Calu3 (cell line): Measurements from ENCODE around the gene TMEM72. TPM values are rescaled to one million over a fixed set of nuclear protein-coding genes. Genes with fewer than 3 reads are reported as not detected.

ENCODE experiments used
- BruUV-seq: library from RNA; stranded (reverse); fragments of 400-500 nt; replicated peaks from 2 replicates; lab custom pipeline; 2021; lab: Mats Ljungman, UMichigan
- CTCF ChIA-PET: fragments of 300-600 bp; sonication (Branson Sonifier 250); formaldehyde crosslinking; loops from one replicate; lab custom pipeline; 2022; ENCODE audit warnings: antibody characterized with exemption; lab: Charles Lee
- DNase-seq: peaks from one replicate; pipeline ENCODE4 v3.0.0; 2022
- H3K27ac Mint-ChIP-seq: one replicate; pipeline ENCODE4 v1.8.0; 2022; ENCODE audit warnings: mixed read lengths; ENCODE audit not compliant: unreplicated experiment
- H3K27me3 Mint-ChIP-seq: one replicate; pipeline ENCODE4 v1.8.0; 2022; ENCODE audit warnings: mixed read lengths; ENCODE audit not compliant: unreplicated experiment
- H3K36me3 Mint-ChIP-seq: one replicate; pipeline ENCODE4 v1.8.0; 2022; ENCODE audit warnings: mild to moderate bottlenecking, moderate library complexity, mixed read lengths; ENCODE audit not compliant: insufficient read depth, unreplicated experiment
- H3K4me1 Mint-ChIP-seq: one replicate; pipeline ENCODE4 v1.8.0; 2022; ENCODE audit warnings: mild to moderate bottlenecking, low read depth, mixed read lengths; ENCODE audit not compliant: unreplicated experiment
- H3K4me3 Mint-ChIP-seq: one replicate; pipeline ENCODE4 v1.8.0; 2022; ENCODE audit warnings: mild to moderate bottlenecking, low read depth, moderate library complexity, mixed read lengths; ENCODE audit not compliant: unreplicated experiment
- H3K9me3 Mint-ChIP-seq: one replicate; pipeline ENCODE4 v1.8.0; 2022; ENCODE audit warnings: low read depth, mixed read lengths; ENCODE audit not compliant: unreplicated experiment
- intact Hi-C: fragments of 100-400 bp; cut with micrococcal nuclease; formaldehyde crosslinking; loops from one replicate; pipeline ENCODE4 v1.10.0; 2022; ENCODE audit not compliant: unreplicated experiment
- total RNA-seq: library from RNA; stranded (reverse); gene quantifications from 2 replicates; pipeline ENCODE4 v1.2.3, GENCODE V29; 2022
- TF ChIP-seq, protein P1 (sequence below): fragments of 200-600 bp; IDR thresholded peaks from one replicate; pipeline ENCODE4 v1.8.0; 2022; ENCODE audit warnings: antibody characterized with exemption; ENCODE audit not compliant: unreplicated experiment

The TMEM72 gene
- total RNA-seq, 1 experiment from 2014 or later = not detected

GRCh38 chr10:44958196-44958897, 47.2 kb downstream of the TMEM72 start:
- CTCF ChIA-PET = no interaction called here

DNA sequence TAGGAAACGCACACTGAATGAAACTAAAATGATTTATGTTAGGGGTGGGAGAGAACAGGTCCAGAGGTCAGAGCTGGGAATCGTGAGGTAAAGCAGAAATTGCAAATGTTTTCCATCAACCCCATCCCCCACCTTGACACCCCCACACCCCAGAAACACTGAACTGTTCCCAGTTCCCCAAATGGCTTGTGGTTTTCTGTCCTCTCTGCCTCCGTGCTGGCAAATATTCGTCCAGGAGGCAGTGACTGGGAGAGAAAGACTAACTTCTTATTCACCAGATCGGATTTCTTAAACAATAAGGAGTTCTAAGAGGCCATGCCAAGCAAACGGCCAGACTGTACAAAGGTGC, 47.7 kb downstream of the TMEM72 start:
- intact Hi-C loops = no loop called here
- H3K4me3 Mint-ChIP-seq = peak overlapping the region; percentile 76
- peaks cover 24% of the 10 kb centered on the region for H3K36me3 Mint-ChIP-seq
- TSS peak; percentile 55 for BruUV-seq
- TF ChIP-seq, protein P1, sequence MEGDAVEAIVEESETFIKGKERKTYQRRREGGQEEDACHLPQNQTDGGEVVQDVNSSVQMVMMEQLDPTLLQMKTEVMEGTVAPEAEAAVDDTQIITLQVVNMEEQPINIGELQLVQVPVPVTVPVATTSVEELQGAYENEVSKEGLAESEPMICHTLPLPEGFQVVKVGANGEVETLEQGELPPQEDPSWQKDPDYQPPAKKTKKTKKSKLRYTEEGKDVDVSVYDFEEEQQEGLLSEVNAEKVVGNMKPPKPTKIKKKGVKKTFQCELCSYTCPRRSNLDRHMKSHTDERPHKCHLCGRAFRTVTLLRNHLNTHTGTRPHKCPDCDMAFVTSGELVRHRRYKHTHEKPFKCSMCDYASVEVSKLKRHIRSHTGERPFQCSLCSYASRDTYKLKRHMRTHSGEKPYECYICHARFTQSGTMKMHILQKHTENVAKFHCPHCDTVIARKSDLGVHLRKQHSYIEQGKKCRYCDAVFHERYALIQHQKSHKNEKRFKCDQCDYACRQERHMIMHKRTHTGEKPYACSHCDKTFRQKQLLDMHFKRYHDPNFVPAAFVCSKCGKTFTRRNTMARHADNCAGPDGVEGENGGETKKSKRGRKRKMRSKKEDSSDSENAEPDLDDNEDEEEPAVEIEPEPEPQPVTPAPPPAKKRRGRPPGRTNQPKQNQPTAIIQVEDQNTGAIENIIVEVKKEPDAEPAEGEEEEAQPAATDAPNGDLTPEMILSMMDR = no peak
- H3K9me3 Mint-ChIP-seq = no peaks in the 10 kb centered on the region
- H3K27ac Mint-ChIP-seq = peak overlapping the region; percentile 33
- DNase-seq = no peak
- CTCF ChIA-PET = no interaction called here
- H3K27me3 Mint-ChIP-seq = no peaks in the 10 kb centered on the region
- H3K4me1 Mint-ChIP-seq = peaks cover 11% of the 10 kb centered on the region

More at GRCh38 chr10:44958196-44958897, 47.2 kb downstream of the TMEM72 start:
- Mint-ChIP-seq H3K36me3 (peaks cover 24% of the 10 kb centered on the region), H3K4me1 (peaks cover 11% of the 10 kb centered on the region), H3K27me3 (no peaks in the 10 kb centered on the region), H3K27ac (peak overlapping the region; percentile 33), H3K4me3 (peak overlapping the region; percentile 76), H3K9me3 (no peaks in the 10 kb centered on the region)
- intact Hi-C loops = no loop called here
- DNase-seq = no peak
- no TSS peak for BruUV-seq
- TF ChIP-seq, protein P1 = no peak

DNA sequence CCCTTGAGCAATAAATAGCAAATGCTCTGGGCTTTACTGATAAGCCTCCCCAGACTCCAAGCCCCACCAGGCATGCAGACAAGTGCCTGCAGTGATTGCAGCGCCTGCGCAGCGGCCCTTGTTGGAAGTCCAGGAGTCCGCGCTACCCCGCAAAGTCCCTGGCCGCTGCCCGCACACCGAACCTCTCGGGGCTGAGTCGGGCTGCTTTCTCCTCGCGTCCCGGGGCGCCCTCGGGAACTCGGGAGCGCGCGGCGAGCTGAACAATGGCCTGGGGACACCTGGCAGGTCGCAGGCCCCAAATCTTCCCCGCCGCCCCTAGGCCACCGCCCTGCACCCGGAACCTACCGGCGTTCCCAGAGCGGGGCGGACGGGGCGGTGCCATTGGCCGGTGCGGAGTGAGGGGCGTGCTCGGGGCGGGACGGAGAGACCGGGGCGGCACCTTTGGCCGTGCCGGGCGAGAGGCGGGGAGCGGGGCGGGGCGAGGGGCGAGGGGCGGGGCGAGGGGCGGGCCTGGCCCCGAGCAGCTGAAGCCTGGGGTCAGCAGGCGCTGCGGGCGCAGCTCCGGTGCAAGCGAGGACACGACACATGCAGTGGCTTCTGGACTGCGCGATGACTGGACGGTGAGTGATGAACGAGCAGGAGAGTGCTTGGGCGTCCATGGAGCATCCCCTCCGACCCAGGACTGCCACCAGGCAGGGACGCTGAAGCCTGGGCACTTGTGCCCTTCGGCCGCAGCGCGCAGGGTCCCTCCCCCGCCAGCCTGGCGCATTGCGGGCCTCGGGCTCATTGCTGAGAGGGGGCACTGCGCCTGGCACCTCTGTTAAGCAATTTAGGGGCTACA, 48.3 kb downstream of the TMEM72 start, which contains the start of gene RASSF4:
TSS of gene RASSF4 (plus strand) at position 556 of the 841 bp plus-strand sequence. CDS start 10,401 bp downstream, outside the sequence.
- Mint-ChIP-seq H3K36me3 (peaks cover 24% of the 10 kb centered on the region), H3K4me1 (peaks cover 14% of the 10 kb centered on the region), H3K27me3 (no peaks in the 10 kb centered on the region), H3K4me3 (peak within 1 kb of the TSS; percentile 76), H3K9me3 (no peaks in the 10 kb centered on the region), H3K27ac (peak within 1 kb of the TSS; percentile 33)
- peak; percentile 95 for DNase-seq
- TF ChIP-seq, protein P1 = no peak
- BruUV-seq = no TSS peak
- CTCF ChIA-PET = no interaction called here
- intact Hi-C loops = no loop called here

DNA sequence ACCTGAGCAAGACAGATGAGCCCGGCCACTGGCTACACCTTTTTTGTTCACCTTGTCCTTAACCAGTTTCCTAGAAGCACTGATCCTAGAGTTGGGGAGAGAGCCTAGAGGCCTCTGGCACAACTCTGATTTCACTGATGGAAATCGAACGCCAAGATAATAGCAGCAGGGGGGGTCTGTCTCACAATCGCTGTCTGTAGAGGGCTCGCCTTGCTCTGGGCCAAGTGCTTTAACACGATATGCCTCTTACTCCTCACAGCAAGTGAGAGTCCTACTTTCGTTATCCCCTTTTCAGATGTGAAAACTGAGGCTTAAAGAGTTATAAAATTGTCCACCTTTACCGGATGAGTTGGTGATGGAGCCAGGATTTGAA, 48.9 kb downstream of the TMEM72 start:
- intact Hi-C loops = no loop called here
- CTCF ChIA-PET = no interaction called here
- Mint-ChIP-seq H3K27me3 (no peaks in the 10 kb centered on the region), H3K9me3 (no peaks in the 10 kb centered on the region), H3K27ac (no peak overlapping the region), H3K4me3 (peak overlapping the region; percentile 76), H3K4me1 (peaks cover 20% of the 10 kb centered on the region), H3K36me3 (peaks cover 24% of the 10 kb centered on the region)
- TF ChIP-seq, protein P1 = no peak
- no peak for DNase-seq
- BruUV-seq = no TSS peak
